ENCODE measurements around the gene ALCAM.

GRCh38 chr3:105375750-105376511 lies 9.2 kb downstream of the ALCAM start:
- TF ChIP-seq CTCF (conservative IDR thresholded peaks at IDR 0.05; ENCODE audit: low read length) (no peak), EZH2phosphoT487 (IDR thresholded peaks at IDR 0.05; ENCODE audit: borderline replicate concordance, low read depth, low read length) (no peak)

Data from OCI-LY7 (cell line).